Parathyroid adenoma (tissue), 2 donors: ENCODE results near the gene FAM117A.

ENCODE experiments used
- H2AFZ ChIP-seq: fragments of 300-600 bp; sonication (generic); one replicate; pipeline ENCODE4 v1.7.0; 2017; ENCODE audit warnings: antibody characterized with exemption, mild to moderate bottlenecking
- H3K27ac ChIP-seq: fragments of 300-600 bp; sonication (generic); one replicate; pipeline ENCODE4 v1.7.0; 2017
- H3K27me3 ChIP-seq: fragments of 300-600 bp; sonication (generic); one replicate; pipeline ENCODE4 v1.7.0; 2017; ENCODE audit warnings: low read length; ENCODE audit not compliant: control insufficient read depth, insufficient read depth
- H3K36me3 ChIP-seq: fragments of 300-600 bp; sonication (generic); one replicate; pipeline ENCODE4 v1.7.0; 2017; ENCODE audit warnings: low read length; ENCODE audit not compliant: control insufficient read depth, insufficient read depth
- H3K4me1 ChIP-seq: fragments of 300-600 bp; sonication (generic); one replicate; pipeline ENCODE4 v1.7.0; 2017; ENCODE audit warnings: control low read depth
- H3K4me2 ChIP-seq: fragments of 300-600 bp; sonication (generic); one replicate; pipeline ENCODE4 v1.7.0; 2017; ENCODE audit warnings: low read length
- H3K4me3 ChIP-seq: fragments of 300-600 bp; sonication (generic); one replicate; pipeline ENCODE4 v1.7.0; 2017; ENCODE audit warnings: low read depth, low read length
- H3K79me2 ChIP-seq: fragments of 300-600 bp; sonication (generic); one replicate; pipeline ENCODE4 v1.7.0; 2017; ENCODE audit warnings: control low read depth
- H3K9ac ChIP-seq: fragments of 300-600 bp; sonication (generic); one replicate; pipeline ENCODE4 v1.7.0; 2017; ENCODE audit warnings: mild to moderate bottlenecking
- H3K9me3 ChIP-seq: fragments of 300-600 bp; sonication (generic); one replicate; pipeline ENCODE4 v1.7.0; 2017; ENCODE audit warnings: low read length; ENCODE audit not compliant: control insufficient read depth
- TF ChIP-seq, protein P1 (sequence below): fragments of 300-600 bp; sonication (generic); IDR thresholded peaks from one replicate; pipeline ENCODE4 v1.7.0; 2017; ENCODE audit warnings: antibody characterized with exemption, mild to moderate bottlenecking
- donor health status: primary hyperparathyroidism.

The FAM117A gene

DNA sequence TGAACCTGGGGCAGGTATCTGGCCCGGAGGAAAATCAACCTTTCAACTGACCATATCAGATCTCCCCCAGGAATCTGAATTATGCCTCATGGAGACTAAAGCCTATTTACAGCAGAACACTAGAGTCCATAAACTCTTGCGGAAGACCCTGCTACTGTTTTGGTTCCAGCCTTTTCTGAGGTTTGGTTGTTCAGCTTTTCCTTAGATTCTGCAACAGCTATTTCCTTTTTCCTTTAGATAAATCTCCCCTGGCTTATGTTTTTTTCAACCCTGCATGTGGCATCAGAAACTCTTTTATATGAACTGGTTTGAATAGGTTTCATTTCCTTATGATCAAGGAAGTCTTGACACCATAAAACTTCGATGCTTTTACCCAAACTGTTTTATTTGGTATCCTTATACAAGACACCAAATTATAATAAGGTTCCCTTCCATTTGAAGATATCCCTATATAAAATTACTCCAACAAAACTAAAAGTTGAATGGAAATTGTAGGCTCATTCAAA is 99.2 kb downstream of the FAM117A start:
- Histone ChIP-seq H3K36me3 (no peaks in the 10 kb centered on the region), H3K9me3 (no peaks in the 10 kb centered on the region), H2AFZ (no peak overlapping the region), H3K4me1 (peaks cover 3% of the 10 kb centered on the region), H3K9ac (no peak overlapping the region), H3K27ac (no peak overlapping the region), H3K4me3 (no peak overlapping the region), H3K79me2 (peaks cover 52% of the 10 kb centered on the region), H3K4me2 (no peak overlapping the region), H3K27me3 (no peaks in the 10 kb centered on the region)
- TF ChIP-seq, protein P1, sequence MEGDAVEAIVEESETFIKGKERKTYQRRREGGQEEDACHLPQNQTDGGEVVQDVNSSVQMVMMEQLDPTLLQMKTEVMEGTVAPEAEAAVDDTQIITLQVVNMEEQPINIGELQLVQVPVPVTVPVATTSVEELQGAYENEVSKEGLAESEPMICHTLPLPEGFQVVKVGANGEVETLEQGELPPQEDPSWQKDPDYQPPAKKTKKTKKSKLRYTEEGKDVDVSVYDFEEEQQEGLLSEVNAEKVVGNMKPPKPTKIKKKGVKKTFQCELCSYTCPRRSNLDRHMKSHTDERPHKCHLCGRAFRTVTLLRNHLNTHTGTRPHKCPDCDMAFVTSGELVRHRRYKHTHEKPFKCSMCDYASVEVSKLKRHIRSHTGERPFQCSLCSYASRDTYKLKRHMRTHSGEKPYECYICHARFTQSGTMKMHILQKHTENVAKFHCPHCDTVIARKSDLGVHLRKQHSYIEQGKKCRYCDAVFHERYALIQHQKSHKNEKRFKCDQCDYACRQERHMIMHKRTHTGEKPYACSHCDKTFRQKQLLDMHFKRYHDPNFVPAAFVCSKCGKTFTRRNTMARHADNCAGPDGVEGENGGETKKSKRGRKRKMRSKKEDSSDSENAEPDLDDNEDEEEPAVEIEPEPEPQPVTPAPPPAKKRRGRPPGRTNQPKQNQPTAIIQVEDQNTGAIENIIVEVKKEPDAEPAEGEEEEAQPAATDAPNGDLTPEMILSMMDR, result no peak
